OCI-LY7 (cell line): ENCODE measurements around the gene PRKG1. TPM values are rescaled to one million over a fixed set of nuclear protein-coding genes. Genes with fewer than 3 reads are reported as not detected.

Source experiments
- BruUV-seq: library from RNA; stranded (reverse); fragments of 400-500 nt; replicated peaks from 2 replicates; lab custom pipeline; 2021; lab: Mats Ljungman, UMichigan
- CTCF ChIA-PET: fragments of 300-600 bp; sonication (Branson Sonifier 250); formaldehyde crosslinking; loops from one replicate; lab custom pipeline; 2022; ENCODE audit warnings: antibody characterized with exemption; ENCODE audit not compliant: unreplicated experiment; lab: Charles Lee
- POLR2A ChIA-PET: fragments of 300-600 bp; sonication (Branson Sonifier 250); formaldehyde crosslinking; loops from one replicate; lab custom pipeline; 2022; ENCODE audit warnings: antibody characterized with exemption; lab: Charles Lee
- DNase-seq: peaks from one replicate; pipeline ENCODE4 v3.0.0-alpha.2; 2015; ENCODE audit warnings: low spot score
- H2AFZ ChIP-seq: fragments of 200-600 bp; sonication (generic), shearing (Covaris generic); 2 replicates; pipeline ENCODE4 v1.6.1; 2014; ENCODE audit warnings: mild to moderate bottlenecking, antibody characterized with exemption, low read length, moderate library complexity
- H3K27ac ChIP-seq: fragments of 200-600 bp; sonication (generic); 2 replicates; pipeline ENCODE4 v1.5.1; 2014; ENCODE audit warnings: mixed run types, low read depth, mild to moderate bottlenecking, moderate library complexity, low read length, inconsistent platforms; ENCODE audit not compliant: poor library complexity, severe bottlenecking
- H3K36me3 ChIP-seq: fragments of 200-600 bp; sonication (generic); 2 replicates; pipeline ENCODE4 v1.6.1; 2014; ENCODE audit warnings: mild to moderate bottlenecking, antibody characterized with exemption, low read length, moderate library complexity, mixed read lengths; ENCODE audit not compliant: insufficient read depth
- H3K4me1 ChIP-seq: fragments of 200-600 bp; sonication (generic); 2 replicates; pipeline ENCODE4 v1.5.1; 2014; ENCODE audit warnings: mild to moderate bottlenecking, low read length; ENCODE audit not compliant: insufficient read depth, poor library complexity, severe bottlenecking
- H3K4me2 ChIP-seq: fragments of 200-600 bp; sonication (generic); 2 replicates; pipeline ENCODE4 v1.6.1; 2014; ENCODE audit warnings: mild to moderate bottlenecking, low read length
- H3K4me3 ChIP-seq: fragments of 200-600 bp; sonication (generic); 2 replicates; pipeline ENCODE4 v1.5.1; 2014; ENCODE audit warnings: mild to moderate bottlenecking, low read depth, low read length; ENCODE audit not compliant: poor library complexity, severe bottlenecking
- H3K79me2 ChIP-seq: fragments of 200-600 bp; sonication (generic); 2 replicates; pipeline ENCODE4 v1.6.1; 2016; ENCODE audit warnings: low read depth, mild to moderate bottlenecking, low read length, moderate library complexity, mixed read lengths; ENCODE audit not compliant: insufficient read depth
- H3K9me2 ChIP-seq: fragments of 200-600 bp; sonication (generic); 2 replicates; pipeline ENCODE4 v1.6.1; 2016; ENCODE audit warnings: mild to moderate bottlenecking, low read length, mixed read lengths; ENCODE audit not compliant: insufficient read depth
- H3K9me3 ChIP-seq: fragments of 200-600 bp; sonication (generic); 2 replicates; pipeline ENCODE4 v1.6.1; 2014; ENCODE audit warnings: mild to moderate bottlenecking, mixed run types, low read length, mixed read lengths
- H4K20me1 ChIP-seq: fragments of 200-600 bp; sonication (generic); 2 replicates; pipeline ENCODE4 v1.6.1; 2014; ENCODE audit warnings: mild to moderate bottlenecking, antibody characterized with exemption, low read length, moderate library complexity, mixed read lengths; ENCODE audit not compliant: insufficient read depth
- CTCF ChIP-seq: fragments of 200-600 bp; sonication (generic); conservative IDR thresholded peaks from 2 replicates; pipeline ENCODE4 v1.5.1; 2014; ENCODE audit warnings: mild to moderate bottlenecking, antibody characterized with exemption, low read length, moderate library complexity, mixed read lengths
- EZH2phosphoT487 ChIP-seq: fragments of 200-600 bp; sonication (generic); IDR thresholded peaks from 2 replicates; pipeline ENCODE4 v1.6.1; 2018; ENCODE audit warnings: low read depth, borderline replicate concordance, mild to moderate bottlenecking, mixed run types, antibody characterized with exemption, low read length, moderate library complexity, mixed read lengths
- intact Hi-C: fragments of 100-400 bp; cut with micrococcal nuclease; formaldehyde crosslinking; loops from one replicate; pipeline ENCODE4 v1.10.0; 2022; ENCODE audit not compliant: unreplicated experiment
- total RNA-seq, 2 experiments: library from RNA; depleted of rRNA in 1 of 2; stranded (reverse); fragments of >200 nt in 1 of 2; shearing (Covaris generic) in 1 of 2; gene quantifications; 2 replicates each; pipeline ENCODE4 v1.2.3, GENCODE V29; 2014 to 2022

Gene PRKG1
- total RNA-seq, 2 experiments from 2014 or later = not detected

- Histone ChIP-seq H3K27ac (no peak overlapping the region), H3K4me1 (no peaks in the 10 kb centered on the region), H3K4me2 (no peak overlapping the region), H3K79me2 (no peaks in the 10 kb centered on the region), H3K4me3 (no peak overlapping the region), H3K9me2 (no peaks in the 10 kb centered on the region), H3K9me3 (no peaks in the 10 kb centered on the region), H2AFZ (no peak overlapping the region), H3K36me3 (no peaks in the 10 kb centered on the region), H4K20me1 (no peaks in the 10 kb centered on the region)
- BruUV-seq = no TSS peak
- no peak for DNase-seq
- TF ChIP-seq CTCF (no peak), EZH2phosphoT487 (no peak)
- ChIA-PET CTCF (no interaction called here), POLR2A (interaction anchor here (0.9 kb wide), 1 partner anchor 8 kb away, joined by 3 read pairs; no protein-coding TSS in a partner anchor)
- intact Hi-C loops = no loop called here
These were observed 1210.2 kb downstream of the PRKG1 start for GRCh38 chr10:52284416-52285013.

- no peak overlapping the region for H3K4me2 ChIP-seq
- no TSS peak for BruUV-seq
- intact Hi-C loops = no loop called here
- no peak overlapping the region for H3K27ac ChIP-seq
- ChIA-PET CTCF (no interaction called here), POLR2A (no interaction called here)
- H3K4me3 ChIP-seq = no peak overlapping the region
- H3K4me1 ChIP-seq = no peaks in the 10 kb centered on the region
- H3K9me3 ChIP-seq = no peaks in the 10 kb centered on the region
- no peaks in the 10 kb centered on the region for H3K79me2 ChIP-seq
- DNase-seq = no peak
- no peaks in the 10 kb centered on the region for H4K20me1 ChIP-seq
- no peaks in the 10 kb centered on the region for H3K36me3 ChIP-seq
- H3K9me2 ChIP-seq = no peaks in the 10 kb centered on the region
- H2AFZ ChIP-seq = no peak overlapping the region
- TF ChIP-seq CTCF (no peak), EZH2phosphoT487 (no peak)
These were observed 1213.6 kb downstream of the PRKG1 start for GRCh38 chr10:52287866-52288265.

GRCh38 chr10:52297747-52298146 is 1223.5 kb downstream of the PRKG1 start:
- Histone ChIP-seq H3K4me1 (no peaks in the 10 kb centered on the region), H3K27ac (no peak overlapping the region), H3K36me3 (no peaks in the 10 kb centered on the region), H3K9me3 (no peaks in the 10 kb centered on the region), H3K79me2 (no peaks in the 10 kb centered on the region), H3K9me2 (no peaks in the 10 kb centered on the region), H2AFZ (no peak overlapping the region), H4K20me1 (no peaks in the 10 kb centered on the region), H3K4me3 (no peak overlapping the region), H3K4me2 (no peak overlapping the region)
- DNase-seq = no peak
- ChIA-PET CTCF (no interaction called here), POLR2A (no interaction called here)
- no TSS peak for BruUV-seq
- intact Hi-C loops = no loop called here
- TF ChIP-seq CTCF (no peak), EZH2phosphoT487 (no peak)
